HG03066 (cell line): ENCODE measurements around the gene JRKL.
"Not testable (repeated sequence)": the region's sequence is repeated elsewhere in the genome, so short reads cannot be mapped to it uniquely, and the experiment has no call there.

Experiments
- ATAC-seq: cut with Tn5 transposase; IDR thresholded peaks from one replicate; pipeline ENCODE4 v1.9.1; 2021; ENCODE audit warnings: low read depth; ENCODE audit not compliant: unreplicated experiment

Gene JRKL

GRCh38 chr11:96393753-96394348, 4.0 kb downstream of the JRKL start:
- no peak for ATAC-seq

- ATAC-seq = no peak
These were observed 5.0 kb downstream of the JRKL start for GRCh38 chr11:96394773-96395172.

DNA sequence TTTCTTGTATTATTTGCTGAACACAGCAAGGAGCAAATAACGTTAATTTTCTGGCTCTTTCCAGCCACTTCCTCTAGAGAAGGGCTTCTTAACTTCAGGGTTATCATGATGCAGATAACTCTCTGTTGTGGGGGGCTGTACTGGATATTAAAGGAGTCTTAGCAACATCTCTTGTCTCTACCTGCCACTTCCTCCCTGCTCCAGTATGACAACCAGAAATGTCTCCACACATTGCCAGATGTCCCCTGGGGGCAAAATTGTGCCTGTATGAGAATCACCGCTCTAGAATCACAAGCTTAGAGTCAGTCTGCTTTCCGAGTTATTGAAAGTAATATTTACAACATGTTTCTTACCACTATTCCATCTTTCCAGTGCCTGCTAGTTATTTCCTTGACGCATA, 6.8 kb downstream of the JRKL start:
- no peak for ATAC-seq

- ATAC-seq = no peak
These were observed 8.1 kb downstream of the JRKL start for GRCh38 chr11:96397863-96398262.

DNA sequence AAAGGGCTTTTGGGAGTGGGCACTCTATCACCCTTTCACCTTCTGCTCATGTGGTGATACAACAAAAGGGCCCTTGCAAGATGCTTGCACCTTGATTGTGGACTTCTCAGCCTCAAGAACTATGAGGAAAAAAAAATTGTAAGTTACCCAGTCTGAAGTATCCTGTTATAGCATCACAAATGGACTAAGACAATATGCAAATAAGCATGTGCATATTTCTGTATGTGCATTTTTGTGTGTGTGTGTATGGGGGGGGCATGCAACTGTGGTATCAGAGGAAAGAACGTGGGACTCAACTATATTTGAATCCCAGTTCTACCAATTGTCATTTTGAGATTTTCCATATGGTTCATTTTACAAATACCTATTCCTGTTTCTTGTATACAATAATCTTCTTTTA, 10.9 kb downstream of the JRKL start:
- no peak for ATAC-seq

GRCh38 chr11:96411412-96411811, 21.6 kb downstream of the JRKL start:
- not testable (repeated sequence) for ATAC-seq

- ATAC-seq = no peak
These were observed 23.1 kb downstream of the JRKL start for GRCh38 chr11:96412761-96413381.

GRCh38 chr11:96413408-96413807, 23.6 kb downstream of the JRKL start:
- ATAC-seq = no peak

DNA sequence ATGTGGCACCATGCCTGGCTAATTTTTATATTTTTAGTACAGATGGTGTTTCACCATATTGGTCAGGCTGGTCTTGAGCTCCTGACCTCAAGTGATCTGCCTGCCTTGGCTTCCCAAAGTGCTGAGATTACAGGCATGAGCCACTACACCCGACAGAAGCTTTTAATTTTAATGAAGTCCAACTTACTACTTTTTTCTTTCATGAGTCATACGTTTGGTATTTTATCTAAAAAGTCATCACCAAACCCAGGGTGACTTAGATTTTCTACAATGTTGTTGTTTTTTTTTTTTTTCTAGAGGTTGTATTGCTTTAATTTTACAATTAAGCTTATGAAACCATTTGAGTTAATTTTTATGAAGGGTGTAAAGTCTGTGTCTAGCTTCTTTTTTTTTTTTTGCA, 34.9 kb downstream of the JRKL start:
- ATAC-seq = no peak

DNA sequence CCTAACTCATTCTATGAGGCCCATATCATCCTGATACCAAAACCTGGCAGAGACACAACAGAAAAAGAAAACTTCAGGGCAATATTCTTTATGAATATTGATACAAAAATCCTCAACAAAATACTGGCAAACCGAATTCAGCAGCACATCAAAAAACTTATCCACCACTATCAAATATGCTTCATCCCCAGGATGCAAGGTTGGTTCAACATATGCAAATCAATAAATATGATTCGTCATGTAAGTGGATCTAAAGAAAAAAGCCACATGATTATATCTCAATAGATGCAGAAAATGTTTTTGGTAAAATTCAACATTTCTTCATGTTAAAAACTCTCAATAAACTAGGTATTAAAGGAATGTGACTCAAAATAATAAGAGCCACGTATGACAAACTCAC, 40.9 kb downstream of the JRKL start:
- ATAC-seq = no peak

DNA sequence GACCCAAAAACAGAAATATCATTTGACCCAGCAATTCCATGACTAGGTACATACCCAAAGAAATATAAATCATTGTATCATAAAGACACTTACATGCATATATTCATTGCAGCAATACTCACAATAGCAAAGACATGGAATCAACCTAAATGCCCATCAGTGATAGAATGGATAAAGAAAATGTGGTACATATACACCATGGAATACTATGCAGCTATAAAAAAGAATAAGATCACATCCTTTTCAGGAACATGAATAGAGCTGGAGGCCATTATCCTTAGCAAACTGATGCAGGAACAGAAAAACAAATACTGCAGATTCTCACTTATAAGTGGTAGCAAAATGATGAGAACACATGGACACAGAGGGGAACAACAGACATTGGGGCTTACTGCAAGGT, 42.8 kb downstream of the JRKL start:
- not testable (repeated sequence) for ATAC-seq
